Measurements from ENCODE around the gene POU2AF2. TPM values are rescaled to one million over a fixed set of nuclear protein-coding genes. Genes with fewer than 3 reads are reported as not detected.

The POU2AF2 gene
- total RNA-seq, 3 donors from 2014 or later: 2.0 TPM; not detected in 2

DNA sequence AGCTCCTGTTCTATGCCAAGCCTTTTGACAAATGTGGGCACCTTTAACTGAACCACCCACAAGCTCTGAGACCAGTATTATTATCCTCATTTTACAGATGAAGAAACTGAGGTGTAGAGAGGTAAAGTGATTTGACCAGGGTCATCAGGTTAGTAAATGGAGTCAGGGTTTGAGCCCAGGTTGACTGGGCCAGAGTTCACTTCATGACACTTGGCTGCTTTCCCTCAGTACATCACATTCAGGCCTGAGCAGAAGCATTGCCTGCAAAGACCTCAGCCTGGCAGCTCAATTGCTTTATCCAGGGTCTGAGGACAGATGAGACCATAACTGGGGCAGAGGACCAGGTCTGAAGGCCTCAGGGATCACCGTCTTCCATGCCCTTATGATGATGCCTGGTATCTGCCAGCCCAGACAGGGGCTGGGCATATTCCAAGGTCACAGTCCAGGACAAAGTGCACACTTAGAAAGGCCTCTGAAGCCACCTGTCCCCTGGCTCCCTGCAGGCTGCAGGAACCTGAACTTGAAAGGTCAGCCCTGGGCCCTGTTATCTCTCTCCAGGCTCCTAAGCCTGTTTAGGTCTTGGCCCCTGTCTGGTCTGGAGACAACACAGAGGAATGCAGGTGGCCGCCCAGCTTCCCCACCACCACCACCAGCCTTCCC lies 84.8 kb downstream of the POU2AF2 start:
- no peak overlapping the region for H3K4me3 ChIP-seq
- no peaks in the 10 kb centered on the region for H3K36me3 ChIP-seq
- H3K9me3 ChIP-seq: no peaks in the 10 kb centered on the region
- H3K27ac ChIP-seq: peak overlapping the region; percentile 59 to 67
- no peak for DNase-seq (ENCODE audit: low spot score in 2 of 2)
- intact Hi-C loops (cut with DNase I; ENCODE audit: low total_unique reads): no loop called here
- no peak for TF ChIP-seq CTCF (IDR thresholded peaks at IDR 0.05)
- TF ChIP-seq POLR2A (IDR thresholded peaks at IDR 0.05): no peak
- no peak for TF ChIP-seq POLR2AphosphoS5 (IDR thresholded peaks at IDR 0.05)
- H3K27me3 ChIP-seq: no peaks in the 10 kb centered on the region
- H3K4me1 ChIP-seq: peaks cover 6 to 11% of the 10 kb centered on the region in 2 donors

DNA sequence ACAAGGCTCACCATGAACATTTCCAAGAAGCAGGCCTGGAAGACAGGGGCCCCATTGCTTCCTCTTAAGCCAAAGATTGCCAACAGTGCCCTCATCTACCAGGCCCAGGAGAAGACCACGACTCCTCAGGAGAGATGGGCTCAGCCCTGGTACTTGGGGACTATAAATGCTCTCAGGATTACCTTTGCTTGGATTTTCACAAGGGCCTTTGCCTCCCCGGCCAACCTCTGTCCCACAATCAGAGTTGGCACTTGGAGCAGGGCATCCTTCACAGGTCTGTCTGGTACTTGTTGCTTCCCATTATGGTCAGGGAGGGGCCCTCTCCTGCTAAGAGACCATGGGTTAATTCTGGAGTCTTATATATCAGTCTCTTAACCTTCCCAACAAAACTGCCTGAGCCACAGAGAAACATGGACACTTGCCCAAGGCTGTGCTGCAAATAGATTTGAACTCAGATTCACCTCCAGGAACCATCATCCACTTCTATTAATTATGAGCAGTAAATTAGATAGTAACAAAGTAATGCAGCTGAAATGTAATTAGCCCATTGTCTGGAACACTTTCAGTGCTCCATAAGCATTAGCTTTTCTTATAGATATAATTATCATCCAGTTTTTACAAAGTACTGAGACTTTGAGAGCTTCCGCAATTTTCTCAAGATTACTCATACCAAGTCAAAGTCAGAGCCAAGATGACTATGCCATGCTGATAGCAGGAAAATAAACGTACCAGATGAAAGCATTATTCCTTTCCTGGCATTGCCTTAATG lies 86.4 kb downstream of the POU2AF2 start:
- TF ChIP-seq POLR2AphosphoS5 (IDR thresholded peaks at IDR 0.05) (no peak), CTCF (IDR thresholded peaks at IDR 0.05) (no peak), POLR2A (IDR thresholded peaks at IDR 0.05) (no peak)
- Histone ChIP-seq H3K27me3 (no peaks in the 10 kb centered on the region), H3K4me1 (peaks cover 2 to 13% of the 10 kb centered on the region in 2 donors), H3K27ac (peak overlapping the region in 1 of 2 donors; percentile 12), H3K36me3 (no peaks in the 10 kb centered on the region), H3K9me3 (no peaks in the 10 kb centered on the region), H3K4me3 (no peak overlapping the region)
- no peak for DNase-seq (ENCODE audit: low spot score in 2 of 2)
- intact Hi-C loops (cut with DNase I; ENCODE audit: low total_unique reads): no loop called here

DNA sequence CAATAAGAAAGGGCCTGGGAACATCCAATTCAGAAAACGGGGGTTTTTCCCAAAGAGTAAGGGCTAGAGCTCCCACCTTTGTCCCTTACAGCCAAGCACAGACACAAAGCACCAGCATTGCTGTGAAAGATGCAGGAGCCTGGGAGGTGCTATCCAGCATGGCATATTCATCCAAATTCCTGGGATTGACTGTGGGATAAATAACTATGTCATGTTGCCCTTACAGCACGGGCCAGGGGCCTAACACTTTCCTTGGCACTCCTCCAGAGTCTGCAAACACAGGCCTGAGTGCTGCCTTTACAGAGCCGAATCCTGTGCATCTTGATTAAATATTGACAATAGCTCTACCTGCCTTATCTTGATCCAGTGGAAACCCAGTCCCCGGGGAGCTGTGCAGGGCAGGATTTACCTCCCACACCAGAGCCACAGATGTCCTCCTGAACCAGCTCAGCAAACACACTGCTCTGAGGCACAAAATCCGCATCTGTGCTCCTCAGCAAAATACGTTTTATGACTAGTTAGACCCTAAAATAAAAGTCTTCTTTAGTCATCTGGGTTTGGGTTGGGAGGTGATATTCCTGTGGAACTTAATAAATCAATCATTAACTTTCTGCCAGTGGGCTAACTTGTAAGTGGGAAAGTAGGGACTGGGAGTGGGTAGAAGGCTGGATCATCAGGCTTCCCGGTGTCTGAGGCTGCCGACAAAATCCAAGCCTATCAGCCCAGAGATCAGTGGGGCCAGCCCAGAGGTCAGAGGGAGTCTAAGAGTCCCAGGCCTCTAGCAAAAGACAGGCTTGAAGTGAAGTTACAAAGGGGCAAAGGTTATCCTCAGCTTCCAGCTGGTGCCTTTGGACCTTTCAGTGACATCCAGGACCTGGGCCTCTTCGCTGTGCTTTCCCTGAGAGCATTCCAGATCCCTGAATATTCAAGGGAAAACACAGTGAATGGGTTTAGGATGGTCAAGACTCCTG lies 89.3 kb downstream of the POU2AF2 start:
- no peak for TF ChIP-seq POLR2A (IDR thresholded peaks at IDR 0.05)
- no peak for TF ChIP-seq CTCF (IDR thresholded peaks at IDR 0.05)
- no peak for TF ChIP-seq POLR2AphosphoS5 (IDR thresholded peaks at IDR 0.05)
- H3K27me3 ChIP-seq: no peaks in the 10 kb centered on the region
- intact Hi-C loops (cut with DNase I; ENCODE audit: low total_unique reads): no loop called here
- no peak overlapping the region for H3K4me3 ChIP-seq
- no peak overlapping the region for H3K27ac ChIP-seq
- no peaks in the 10 kb centered on the region for H3K36me3 ChIP-seq
- peaks cover 0 to 13% of the 10 kb centered on the region in 2 donors for H3K4me1 ChIP-seq
- H3K9me3 ChIP-seq: no peaks in the 10 kb centered on the region
- DNase-seq (ENCODE audit: low spot score in 2 of 2): no peak

DNA sequence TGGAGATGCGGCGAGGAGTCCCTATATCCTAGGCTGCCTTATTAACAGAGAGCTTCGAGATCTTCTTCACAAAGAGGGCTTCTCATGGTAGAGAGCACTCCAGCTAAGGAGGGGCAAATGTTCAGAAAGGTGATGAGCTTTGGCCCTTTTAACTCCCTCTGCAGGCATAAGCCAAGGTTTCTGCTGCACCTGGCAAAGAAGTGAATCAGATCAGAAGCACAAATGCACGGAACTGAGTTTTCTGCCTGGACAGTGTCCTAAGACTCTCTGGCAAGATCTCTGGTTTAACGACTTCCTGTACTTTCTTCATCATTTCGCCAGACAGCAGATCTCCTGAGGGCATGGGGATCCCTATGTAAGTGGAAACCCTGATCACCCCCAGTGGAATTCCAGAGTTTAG lies 90.0 kb downstream of the POU2AF2 start:
- Histone ChIP-seq H3K4me3 (no peak overlapping the region), H3K4me1 (peaks cover 0 to 8% of the 10 kb centered on the region in 2 donors), H3K27me3 (no peaks in the 10 kb centered on the region), H3K9me3 (no peaks in the 10 kb centered on the region), H3K36me3 (no peaks in the 10 kb centered on the region), H3K27ac (no peak overlapping the region)
- intact Hi-C loops (cut with DNase I; ENCODE audit: low total_unique reads): no loop called here
- no peak for DNase-seq (ENCODE audit: low spot score in 2 of 2)
- TF ChIP-seq POLR2A (IDR thresholded peaks at IDR 0.05) (no peak), POLR2AphosphoS5 (IDR thresholded peaks at IDR 0.05) (no peak), CTCF (IDR thresholded peaks at IDR 0.05) (no peak)

Other genes starting within 250 kb of the POU2AF2 start
- gene POU2AF3, start 52.8 kb downstream of the POU2AF2 start, total RNA-seq: 1 to 10 TPM; 1.4 to 3.6 (median 1.6) TPM
- 1 to 10 TPM in 2 of 3 donors, under 1 TPM in 1; 0.16 to 5.6 (median 3.5) TPM for gene POU2AF1, start 133.6 kb downstream of the POU2AF2 start, total RNA-seq

Data from breast epithelium (tissue), 4 donors.